ENCODE results near the gene SPON2. TPM values are rescaled to one million over a fixed set of nuclear protein-coding genes. Genes with fewer than 3 reads are reported as not detected.

Gene SPON2
- total RNA-seq, 1 donor from 2014 or later = 2.1 TPM

DNA sequence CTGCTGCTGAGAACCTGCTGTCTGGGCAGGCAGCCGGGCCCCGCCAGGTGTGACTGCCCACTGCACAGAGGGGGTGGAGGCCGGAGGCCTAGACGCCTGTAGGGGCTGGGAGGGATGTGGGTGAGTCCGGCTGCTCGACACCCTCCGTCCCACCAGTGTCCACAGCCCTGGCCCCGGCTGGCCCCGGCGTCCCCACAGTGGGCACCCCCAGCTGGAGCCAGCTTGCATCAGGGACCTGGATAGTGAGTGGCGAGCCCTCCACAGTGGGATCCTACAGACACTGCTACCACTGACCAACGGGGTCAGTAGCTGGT lies 34.7 kb upstream of the SPON2 start:
- H3K9me3 ChIP-seq (ENCODE audit: low read depth) = no peaks in the 10 kb centered on the region
- Mint-ChIP-seq H3K4me1 (peaks cover 2% of the 10 kb centered on the region), H3K27ac (no peak overlapping the region), H3K27me3 (ENCODE audit: insufficient read depth, low read depth) (peaks cover 6% of the 10 kb centered on the region), H3K36me3 (peaks cover 2% of the 10 kb centered on the region), H3K9me3 (no peaks in the 10 kb centered on the region), H3K4me3 (no peak overlapping the region)
- H3F3A ChIP-seq (ENCODE audit: low read depth) = no peaks in the 10 kb centered on the region
- H3K79me2 ChIP-seq (ENCODE audit: low read depth) = no peaks in the 10 kb centered on the region
- H3K4me2 ChIP-seq = no peak overlapping the region
- no peaks in the 10 kb centered on the region for H3K4me1 ChIP-seq
- no peak overlapping the region for H3K9ac ChIP-seq
- no peak overlapping the region for H3K4me3 ChIP-seq
- H3K27ac ChIP-seq = no peak overlapping the region
- H3K36me3 ChIP-seq = no peaks in the 10 kb centered on the region
- no peak for TF ChIP-seq EZH2 (IDR thresholded peaks at IDR 0.05)
- peaks cover 3% of the 10 kb centered on the region for H4K20me1 ChIP-seq (ENCODE audit: low read depth)
- DNase-seq (ENCODE audit: low spot score) = no peak
- H3K27me3 ChIP-seq = no peaks in the 10 kb centered on the region
- H2AFZ ChIP-seq (replicated peaks) = no peak overlapping the region

DNA sequence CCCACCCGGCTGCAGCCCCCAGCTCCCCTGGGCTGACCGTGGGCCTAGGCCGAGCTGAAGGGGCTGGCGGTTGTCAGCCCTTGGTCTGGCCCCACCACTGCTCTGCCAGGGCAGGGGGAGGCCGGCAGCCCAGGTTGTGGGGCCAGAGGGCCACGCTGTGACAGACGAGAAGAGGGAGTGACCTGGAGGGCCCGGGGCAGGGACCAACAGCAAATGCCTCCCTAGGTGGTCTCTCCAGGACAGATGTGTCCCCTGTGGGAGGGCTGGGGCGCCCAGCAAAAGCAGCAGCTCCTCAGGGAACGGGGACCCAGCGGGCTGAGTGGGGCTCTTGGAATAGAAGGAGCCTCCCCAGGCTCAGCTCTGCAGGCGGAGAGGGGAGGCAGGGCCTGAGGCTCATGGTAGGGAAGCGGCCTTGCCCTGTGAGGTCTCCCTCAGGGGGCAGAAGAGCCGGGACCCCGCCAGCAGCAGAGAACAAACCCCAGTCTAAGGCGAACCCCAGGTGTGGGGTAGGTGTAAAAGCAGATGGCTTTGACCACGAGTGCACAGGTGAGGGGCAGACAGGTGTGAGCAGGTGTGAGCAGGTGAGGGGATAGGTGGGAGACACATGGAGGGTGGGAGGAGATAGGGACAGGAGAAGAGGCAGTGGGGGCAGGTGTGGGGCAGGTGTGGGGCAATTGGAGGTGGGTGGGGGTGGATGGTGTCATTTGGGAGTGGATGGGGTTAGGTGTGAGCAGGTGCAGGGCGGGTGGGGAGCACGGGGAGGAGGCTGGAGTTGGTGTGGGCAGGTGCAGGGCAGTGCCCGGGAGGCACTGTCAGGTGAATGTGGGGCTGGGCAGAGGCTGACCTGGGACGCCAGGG lies 34.1 kb upstream of the SPON2 start:
- Mint-ChIP-seq H3K9me3 (no peaks in the 10 kb centered on the region), H3K27me3 (ENCODE audit: insufficient read depth, low read depth) (peaks cover 6% of the 10 kb centered on the region), H3K27ac (no peak overlapping the region), H3K4me1 (peaks cover 5% of the 10 kb centered on the region), H3K4me3 (no peak overlapping the region), H3K36me3 (no peaks in the 10 kb centered on the region)
- Histone ChIP-seq H3K79me2 (ENCODE audit: low read depth) (no peaks in the 10 kb centered on the region), H3K4me2 (no peak overlapping the region), H3K4me1 (no peaks in the 10 kb centered on the region), H3K9ac (no peak overlapping the region), H3K36me3 (no peaks in the 10 kb centered on the region), H3F3A (ENCODE audit: low read depth) (no peaks in the 10 kb centered on the region), H3K9me3 (ENCODE audit: low read depth) (no peaks in the 10 kb centered on the region), H3K27me3 (no peaks in the 10 kb centered on the region), H3K4me3 (no peak overlapping the region), H2AFZ (replicated peaks) (no peak overlapping the region), H3K27ac (no peak overlapping the region), H4K20me1 (ENCODE audit: low read depth) (peaks cover 3% of the 10 kb centered on the region)
- no peak for TF ChIP-seq EZH2phosphoT487 (IDR thresholded peaks at IDR 0.05)
- TF ChIP-seq, protein P1, sequence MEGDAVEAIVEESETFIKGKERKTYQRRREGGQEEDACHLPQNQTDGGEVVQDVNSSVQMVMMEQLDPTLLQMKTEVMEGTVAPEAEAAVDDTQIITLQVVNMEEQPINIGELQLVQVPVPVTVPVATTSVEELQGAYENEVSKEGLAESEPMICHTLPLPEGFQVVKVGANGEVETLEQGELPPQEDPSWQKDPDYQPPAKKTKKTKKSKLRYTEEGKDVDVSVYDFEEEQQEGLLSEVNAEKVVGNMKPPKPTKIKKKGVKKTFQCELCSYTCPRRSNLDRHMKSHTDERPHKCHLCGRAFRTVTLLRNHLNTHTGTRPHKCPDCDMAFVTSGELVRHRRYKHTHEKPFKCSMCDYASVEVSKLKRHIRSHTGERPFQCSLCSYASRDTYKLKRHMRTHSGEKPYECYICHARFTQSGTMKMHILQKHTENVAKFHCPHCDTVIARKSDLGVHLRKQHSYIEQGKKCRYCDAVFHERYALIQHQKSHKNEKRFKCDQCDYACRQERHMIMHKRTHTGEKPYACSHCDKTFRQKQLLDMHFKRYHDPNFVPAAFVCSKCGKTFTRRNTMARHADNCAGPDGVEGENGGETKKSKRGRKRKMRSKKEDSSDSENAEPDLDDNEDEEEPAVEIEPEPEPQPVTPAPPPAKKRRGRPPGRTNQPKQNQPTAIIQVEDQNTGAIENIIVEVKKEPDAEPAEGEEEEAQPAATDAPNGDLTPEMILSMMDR (IDR thresholded peaks at IDR 0.05) = no peak
- TF ChIP-seq EZH2 (IDR thresholded peaks at IDR 0.05) = no peak
- no peak for DNase-seq (ENCODE audit: low spot score)

DNA sequence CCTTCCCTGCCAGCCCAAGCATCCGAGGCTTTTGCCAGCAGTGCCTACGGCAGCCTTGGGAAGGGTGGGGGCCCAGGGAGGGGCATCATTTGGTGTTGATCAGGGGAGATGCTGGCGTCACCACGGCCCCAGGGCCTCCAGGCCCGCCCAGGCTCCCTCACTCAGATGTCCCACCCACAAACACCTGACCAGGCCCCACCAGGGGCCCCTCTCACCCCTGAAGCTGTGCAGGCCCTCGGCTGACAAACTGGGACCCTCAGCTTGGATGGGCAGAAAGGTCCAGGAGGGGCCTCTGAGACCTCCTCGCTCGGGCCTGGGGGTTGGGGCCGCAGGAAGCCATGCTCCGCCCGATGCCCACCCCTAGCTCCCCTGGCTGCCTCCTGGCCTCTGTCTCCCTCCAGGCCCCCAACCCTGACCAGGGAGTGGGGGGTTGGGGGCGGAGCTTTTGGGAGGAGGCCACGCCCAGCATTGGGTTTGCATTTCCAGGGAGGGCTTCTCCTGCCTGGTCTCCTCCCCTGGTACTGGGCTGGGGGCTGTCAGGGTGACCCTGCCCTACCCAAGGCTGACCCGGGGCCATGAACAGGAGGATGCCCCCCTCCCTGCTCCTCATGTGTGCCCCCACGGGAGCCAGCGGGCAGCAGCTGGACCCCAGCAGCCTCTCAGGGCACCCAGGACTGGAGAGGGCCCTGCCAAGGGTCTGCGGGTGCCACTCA lies 33.4 kb upstream of the SPON2 start:
- H3F3A ChIP-seq (ENCODE audit: low read depth) = no peaks in the 10 kb centered on the region
- DNase-seq (ENCODE audit: low spot score) = no peak
- H2AFZ ChIP-seq (replicated peaks) = no peak overlapping the region
- no peaks in the 10 kb centered on the region for H3K27me3 ChIP-seq
- H3K9me3 Mint-ChIP-seq = no peaks in the 10 kb centered on the region
- TF ChIP-seq EZH2phosphoT487 (IDR thresholded peaks at IDR 0.05) (no peak), EZH2 (IDR thresholded peaks at IDR 0.05) (no peak)
- TF ChIP-seq, protein P1 (IDR thresholded peaks at IDR 0.05) = no peak
- H3K9me3 ChIP-seq (ENCODE audit: low read depth) = no peaks in the 10 kb centered on the region
- H3K9ac ChIP-seq = no peak overlapping the region
- H3K27me3 Mint-ChIP-seq (ENCODE audit: insufficient read depth, low read depth) = peaks cover 6% of the 10 kb centered on the region
- H3K4me3 ChIP-seq = no peak overlapping the region
- peaks cover 5% of the 10 kb centered on the region for H3K4me1 Mint-ChIP-seq
- H3K79me2 ChIP-seq (ENCODE audit: low read depth) = no peaks in the 10 kb centered on the region
- no peak overlapping the region for H3K4me3 Mint-ChIP-seq
- H3K36me3 ChIP-seq = no peaks in the 10 kb centered on the region
- H3K4me1 ChIP-seq = no peaks in the 10 kb centered on the region
- no peaks in the 10 kb centered on the region for H4K20me1 ChIP-seq (ENCODE audit: low read depth)
- no peak overlapping the region for H3K27ac Mint-ChIP-seq
- no peak overlapping the region for H3K27ac ChIP-seq
- no peaks in the 10 kb centered on the region for H3K36me3 Mint-ChIP-seq
- H3K4me2 ChIP-seq = no peak overlapping the region

All from neural progenitor cell (in vitro differentiated cells).